GM12878 (cell line): Measurements from ENCODE around the gene DHX40. TPM values are rescaled to one million over a fixed set of nuclear protein-coding genes. Genes with fewer than 3 reads are reported as not detected.

ENCODE experiments used
- ATAC-seq: fragments of 200-7000 bp; cut with Tn5 transposase; 3 replicates; pipeline ENCODE4 v1.9.1; 2020; ENCODE audit warnings: mild to moderate bottlenecking, moderate library complexity
- BruUV-seq: library from RNA; stranded (reverse); fragments of 400-500 nt; replicated peaks from 2 replicates; lab custom pipeline; 2021; lab: Mats Ljungman, UMichigan
- CTCF ChIA-PET: fragments of 300-600 bp; sonication (Branson Sonifier 250); formaldehyde crosslinking; extraction: SDS; loops from one replicate; lab custom pipeline; 2021; ENCODE audit warnings: inconsistent platforms; lab: Yijun Ruan, JAX
- POLR2A ChIA-PET: fragments of 350-600 bp; formaldehyde crosslinking; extraction: SDS; loops from one replicate; lab custom pipeline; 2021; ENCODE audit warnings: inconsistent platforms; lab: Charles Lee
- RAD21 ChIA-PET: fragments of 300-600 bp; sonication (Branson Sonifier 250); formaldehyde crosslinking; loops from one replicate; lab custom pipeline; 2023; ENCODE audit warnings: antibody characterized with exemption; ENCODE audit not compliant: unreplicated experiment; lab: Charles Lee
- SMC1A ChIA-PET: fragments of 300-600 bp; sonication (Branson Sonifier 250); formaldehyde crosslinking; loops from one replicate; lab custom pipeline; 2023; ENCODE audit not compliant: unreplicated experiment, uncharacterized antibody; lab: Charles Lee
- DNase-seq: peaks from one replicate; pipeline ENCODE4 v3.0.0-alpha.2; 2011; ENCODE audit warnings: low read depth, low spot score
- FAIRE-seq: peaks from 3 replicates; lab custom pipeline; 2011; peaks lifted over from hg19 to GRCh38; lab: Jason Lieb, UNC
- H2AFZ ChIP-seq: 2 replicates; pipeline ENCODE4 v1.6.0; 2011; ENCODE audit warnings: low read depth, low read length, control low read depth; ENCODE audit not compliant: control insufficient read depth
- H3K27ac ChIP-seq: 2 replicates; pipeline ENCODE4 v1.5.1; 2011; ENCODE audit warnings: control low read depth; ENCODE audit not compliant: control insufficient read depth, insufficient read depth
- H3K27me3 ChIP-seq, 2 experiments: replicated peaks in 1 of 2; 2 replicates each; pipeline versions ENCODE4 v1.6.0 to v1.6.1; 2011; ENCODE audit warnings: low read length in 1 of 2; ENCODE audit not compliant: control insufficient read depth in 2 of 2, insufficient read depth in 2 of 2
- H3K36me3 ChIP-seq, 2 experiments: 2 replicates each; pipeline ENCODE4 v1.5.1; 2011; ENCODE audit warnings: low read length in 1 of 2; ENCODE audit not compliant: control insufficient read depth in 2 of 2, insufficient read depth in 2 of 2
- H3K4me1 ChIP-seq: 2 replicates; pipeline ENCODE4 v1.6.1; 2011; ENCODE audit warnings: mild to moderate bottlenecking, low read length, moderate library complexity, mixed read lengths; ENCODE audit not compliant: control insufficient read depth, insufficient read depth
- H3K4me2 ChIP-seq: 2 replicates; pipeline ENCODE4 v1.6.0; 2011; ENCODE audit warnings: control low read depth; ENCODE audit not compliant: control insufficient read depth, insufficient read depth
- H3K4me3 ChIP-seq: fragments of 200-600 bp; sonication (generic); 2 replicates; pipeline ENCODE4 v1.5.1; 2016
- H3K79me2 ChIP-seq: 2 replicates; pipeline ENCODE4 v1.6.0; 2011; ENCODE audit warnings: low read length; ENCODE audit not compliant: control insufficient read depth, insufficient read depth
- H3K9ac ChIP-seq: 2 replicates; pipeline ENCODE4 v1.8.0; 2011; ENCODE audit warnings: low read length, control low read depth, mixed read lengths; ENCODE audit not compliant: control insufficient read depth, insufficient read depth
- H3K9me3 ChIP-seq: replicated peaks from 3 replicates; pipeline ENCODE4 v1.5.1; 2011; ENCODE audit warnings: mild to moderate bottlenecking, low read length; ENCODE audit not compliant: control insufficient read depth, insufficient read depth
- H4K20me1 ChIP-seq: 2 replicates; pipeline ENCODE4 v1.6.0; 2011; ENCODE audit not compliant: control insufficient read depth, insufficient read depth
- CEBPB ChIP-seq, 2 experiments: fragments of 150-350 bp in 1 of 2; IDR thresholded peaks; 2 replicates each; pipeline ENCODE4 v1.6.1; 2012 to 2014; ENCODE audit warnings: low read depth in 2 of 2, low read length in 2 of 2, borderline replicate concordance in 1 of 2, inconsistent platforms in 1 of 2
- GABPA ChIP-seq: IDR thresholded peaks from 2 replicates; pipeline ENCODE4 v1.6.1; 2014; ENCODE audit warnings: antibody characterized with exemption, low read depth, mild to moderate bottlenecking, inconsistent platforms
- HCFC1 ChIP-seq: fragments of 150-350 bp; IDR thresholded peaks from 2 replicates; pipeline ENCODE4 v1.6.1; 2014; ENCODE audit warnings: low read length
- HDGF ChIP-seq: fragments of 450-650 bp; IDR thresholded peaks from 2 replicates; pipeline ENCODE4 v1.6.1; 2016; ENCODE audit warnings: antibody characterized with exemption
- JUNB ChIP-seq: IDR thresholded peaks from 2 replicates; pipeline ENCODE4 v1.6.1; 2016; ENCODE audit warnings: antibody characterized with exemption, mild to moderate bottlenecking
- RB1 ChIP-seq: fragments of 450-650 bp; formaldehyde crosslinking; IDR thresholded peaks from 2 replicates; pipeline ENCODE4 v1.6.1; 2017; ENCODE audit warnings: mild to moderate bottlenecking, borderline replicate concordance
- RUNX3 ChIP-seq: IDR thresholded peaks from 2 replicates; pipeline ENCODE4 v1.6.1; 2012; ENCODE audit warnings: low read length, inconsistent platforms
- SIN3A ChIP-seq: IDR thresholded peaks from 2 replicates; pipeline ENCODE4 v1.6.1; 2012; ENCODE audit warnings: low read depth, low read length, improper control_type of control experiment
- SIX5 ChIP-seq: IDR thresholded peaks from 2 replicates; pipeline ENCODE4 v1.6.1; 2011; ENCODE audit warnings: mild to moderate bottlenecking, low read depth, low read length, moderate library complexity; ENCODE audit not compliant: severe bottlenecking
- SMAD5 ChIP-seq: IDR thresholded peaks from 2 replicates; pipeline ENCODE4 v1.6.1; 2016; ENCODE audit warnings: antibody characterized with exemption, low read depth
- SRF ChIP-seq, 2 experiments: IDR thresholded peaks; 2 replicates each; pipeline ENCODE4 v1.6.1; 2011; ENCODE audit warnings: low read depth in 2 of 2, low read length in 2 of 2, mild to moderate bottlenecking in 1 of 2, moderate library complexity in 1 of 2
- STAT3 ChIP-seq: IDR thresholded peaks from 2 replicates; pipeline ENCODE4 v1.6.1; 2011; ENCODE audit warnings: low read depth, low read length, improper control_type of control experiment
- WGBS: methylation state at CpG from one replicate; pipeline ENCODE4 v1.1.6; 2016; ENCODE audit warnings: low lambda C conversion rate; ENCODE audit not compliant: insufficient replicate concordance, insufficient coverage; ENCODE audit errors: missing lambda C conversion rate; 5-methylcytosine and 5-hydroxymethylcytosine counted together
- in situ Hi-C: fragments of 300-500 bp; cut with MboI; formaldehyde crosslinking; loops from 9 replicates; pipeline ENCODE4 v1.14.3; 2018; ENCODE audit warnings: mixed read lengths
- intact Hi-C: fragments of 100-400 bp; cut with micrococcal nuclease; formaldehyde crosslinking; loops from one replicate; pipeline ENCODE4 v1.14.2; 2022; ENCODE audit not compliant: unreplicated experiment
- polyA plus RNA-seq, 11 experiments: library from polyadenylated mRNA; depleted of rRNA in 4 of 11; unstranded in 6 of 11; stranded (reverse) in 5 of 11; fragments of >200 nt; fragmentation: Nextera tagmentation in 4 of 11; fragmentation: Illumina TruSeq in 1 of 11; extraction: Ambion mirVana in 4 of 11; extraction: Trizol in 1 of 11; gene quantifications; 1 replicate in 1 of 11; 2 replicates in 10 of 11; pipeline versions ENCODE4 v1.2.1 to v1.2.3, GENCODE V29; 2011 to 2016; ENCODE audit warnings: inconsistent platforms in 2 of 11, missing spikeins in 2 of 11, low read depth in 1 of 11
- total RNA-seq, 4 experiments: library from RNA; depleted of rRNA in 3 of 4; stranded (reverse); fragments of >200 nt in 3 of 4; fragmentation: Illumina TruSeq in 1 of 4; extraction: Trizol in 1 of 4; gene quantifications; 2 replicates each; pipeline versions ENCODE4 v1.2.1 to v1.2.3, GENCODE V29; 2013 to 2021
- TF ChIP-seq, protein P1 (sequence below): IDR thresholded peaks from 2 replicates; pipeline ENCODE4 v1.6.1; 2011; ENCODE audit warnings: borderline replicate concordance, low read depth, mild to moderate bottlenecking, moderate library complexity, mixed read lengths, low read length; ENCODE audit not compliant: insufficient read depth; ENCODE audit errors: extremely low read length

The DHX40 gene
- total and polyA plus RNA-seq, 10 of the 15 experiments (the other 5 are each of a cell fraction or from before 2014, with no cell fraction given) = 4.8 to 29.2 (median 12.0) TPM

DNA sequence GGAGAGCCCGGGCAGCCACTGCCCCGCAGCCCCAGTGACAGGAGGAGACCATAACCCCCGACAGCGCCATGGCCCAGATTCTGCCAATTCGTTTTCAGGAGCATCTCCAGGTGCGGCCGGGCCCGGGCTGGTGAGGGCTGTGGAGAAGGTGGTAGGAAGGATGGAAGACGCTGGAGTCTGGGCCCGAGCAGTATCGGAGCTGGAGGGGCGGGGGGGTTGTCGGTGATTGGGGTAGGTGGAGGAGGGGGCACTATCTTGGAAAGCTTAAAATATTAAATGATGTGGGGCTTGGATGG is 54.6 kb downstream of the DHX40 start:
- H3K4me2 ChIP-seq = peak overlapping the region; percentile 31; the same call in 1 of the 2 replicates
- in situ Hi-C loops = no loop called here
- peaks cover 9% of the 10 kb centered on the region; the same call in 1 of the 2 replicates for H3K4me1 ChIP-seq

DNA sequence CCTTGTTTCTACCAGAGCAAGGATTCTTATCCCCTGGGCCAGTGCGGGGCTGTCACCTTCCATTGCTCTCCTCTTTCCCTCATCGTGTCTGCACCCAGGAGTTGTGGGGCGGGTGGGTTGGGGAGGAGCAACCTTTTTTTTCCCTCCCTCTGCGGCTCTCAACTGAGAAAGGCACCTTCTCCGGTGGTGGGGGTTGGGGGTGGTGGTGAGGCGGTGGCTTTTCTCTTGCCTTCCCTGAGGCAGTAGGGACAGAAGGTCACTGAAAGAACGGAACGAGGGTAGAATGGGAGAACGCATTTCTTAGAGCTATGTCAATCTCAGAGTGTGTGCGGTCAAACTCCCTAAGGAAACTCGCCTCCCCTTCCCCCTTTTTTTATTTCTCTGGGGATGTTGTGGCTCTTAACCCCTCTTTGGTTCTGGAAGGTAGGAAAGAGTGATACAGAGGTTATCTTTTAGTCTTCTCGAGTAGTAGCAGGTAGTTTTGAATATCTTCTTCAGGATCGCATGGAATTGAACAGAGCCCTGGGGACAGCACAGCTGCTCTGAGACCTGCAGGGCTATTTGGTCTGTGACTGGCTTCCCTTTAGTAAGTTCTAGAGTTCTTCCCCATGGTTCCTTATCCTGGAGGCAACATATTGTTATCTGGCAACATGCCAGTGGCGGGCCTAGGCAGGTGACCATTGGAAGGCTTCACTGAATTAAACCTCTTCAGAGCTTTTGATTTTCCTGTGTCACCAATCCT is 55.3 kb downstream of the DHX40 start:
- peaks cover 80% of the 10 kb centered on the region for H3K79me2 ChIP-seq
- no peak for FAIRE-seq
- ATAC-seq = peak; percentile 36
- H3K9ac ChIP-seq = peak overlapping the region; percentile 96
- in situ Hi-C loops = no loop called here
- no peaks in the 10 kb centered on the region for H3K27me3 ChIP-seq
- H3K27ac ChIP-seq = peak overlapping the region; percentile 99
- peaks cover 3% of the 10 kb centered on the region; the same call in 1 of the 2 replicates for H4K20me1 ChIP-seq
- BruUV-seq = TSS peak; percentile 66
- H3K36me3 ChIP-seq = no peaks in the 10 kb centered on the region; a peak in 1 of 4 replicates
- SMC1A ChIA-PET = interaction anchor here (0.5 to 8.1 kb wide), 11 partner anchors 8 to 575 kb away, joined by 3 to 70 read pairs (median 4); partner anchors contain the start of genes PTRH2 and VMP1
- DNase-seq = no peak
- CTCF ChIA-PET = interaction anchor here (2.4 to 2.6 kb wide), 2 partner anchors 22 to 50 kb away, joined by 9 to 13 read pairs; no protein-coding TSS in a partner anchor
- whole genome bisulfite sequencing = 2% methylated on average over 14 of the region's 14 CpGs
- H3K4me3 ChIP-seq = peak overlapping the region; percentile 95
- H3K9me3 ChIP-seq = no peaks in the 10 kb centered on the region
- RAD21 ChIA-PET = interaction anchor here (0.6 to 5.7 kb wide), 4 partner anchors 18 to 49 kb away, joined by 3 to 43 read pairs (median 18); no protein-coding TSS in a partner anchor
- POLR2A ChIA-PET = interaction anchor here (0.5 to 9.4 kb wide), 7 partner anchors 18 to 514 kb away, joined by 3 to 111 read pairs (median 3); partner anchors contain the start of gene TRIM37
- H3K4me2 ChIP-seq = peak overlapping the region; percentile 70
- intact Hi-C loops = no loop called here
- no peak overlapping the region for H2AFZ ChIP-seq
- H3K4me1 ChIP-seq = peaks cover 9% of the 10 kb centered on the region; the same call in 1 of the 2 replicates
- TF ChIP-seq JUNB (no peak), CEBPB (IDR thresholded peaks at IDR 0.05; ENCODE audit: borderline replicate concordance in 1 of 2, low read depth in 2 of 2, low read length in 2 of 2) (no peak), RB1 (no peak), SRF (IDR thresholded peaks at IDR 0.05; ENCODE audit: low read depth in 2 of 2, low read length in 2 of 2) (no peak), STAT3 (no peak), RUNX3 (peak; percentile 30; the same call in 1 of the 2 replicates), SIX5 (no peak), HDGF (no peak), GABPA (no peak)
- TF ChIP-seq, protein P1, sequence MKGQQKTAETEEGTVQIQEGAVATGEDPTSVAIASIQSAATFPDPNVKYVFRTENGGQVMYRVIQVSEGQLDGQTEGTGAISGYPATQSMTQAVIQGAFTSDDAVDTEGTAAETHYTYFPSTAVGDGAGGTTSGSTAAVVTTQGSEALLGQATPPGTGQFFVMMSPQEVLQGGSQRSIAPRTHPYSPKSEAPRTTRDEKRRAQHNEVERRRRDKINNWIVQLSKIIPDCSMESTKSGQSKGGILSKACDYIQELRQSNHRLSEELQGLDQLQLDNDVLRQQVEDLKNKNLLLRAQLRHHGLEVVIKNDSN = no peak

More for the DNA sequence above, 54.6 kb downstream of the DHX40 start:
- Histone ChIP-seq H3K36me3 (no peaks in the 10 kb centered on the region), H3K27me3 (no peaks in the 10 kb centered on the region), H3K9me3 (no peaks in the 10 kb centered on the region), H2AFZ (peak overlapping the region; percentile 84), H4K20me1 (peaks cover 3% of the 10 kb centered on the region; the same call in 1 of the 2 replicates), H3K79me2 (peaks cover 74% of the 10 kb centered on the region), H3K27ac (peak overlapping the region; percentile 99), H3K9ac (peak overlapping the region; percentile 96), H3K4me3 (peak overlapping the region; percentile 95)
- WGBS = under 1% methylated on average over 13 of the region's 13 CpGs
- ChIA-PET CTCF (interaction anchor here (0.6 to 2.6 kb wide), 3 partner anchors 23 to 468 kb away, joined by 3 to 13 read pairs (median 9); no protein-coding TSS in a partner anchor), RAD21 (interaction anchor here (4.1 to 5.7 kb wide), 2 partner anchors 23 to 50 kb away, joined by 25 to 43 read pairs; no protein-coding TSS in a partner anchor), SMC1A (interaction anchor here (1.0 to 8.1 kb wide), 7 partner anchors 19 to 90 kb away, joined by 3 to 70 read pairs (median 4); partner anchors contain the start of genes PTRH2 and VMP1), POLR2A (interaction anchor here (0.8 to 9.4 kb wide), 7 partner anchors 19 to 513 kb away, joined by 3 to 111 read pairs (median 5); partner anchors contain the start of genes DHX40 and TRIM37)
- ATAC-seq = no peak
- intact Hi-C loops = no loop called here
- BruUV-seq = no TSS peak
- FAIRE-seq = no peak
- TF ChIP-seq SMAD5 = peak; percentile 15; the same call in 1 of the 2 replicates
- 0 out of 2 replicates have a peak, but pooled peaks have one; percentile 9 for TF ChIP-seq SIN3A
- no peak for TF ChIP-seq HCFC1
- 0 out of 2 replicates have a peak, but pooled peaks have one; percentile 24 for TF ChIP-seq HDGF
- TF ChIP-seq, all 136 proteins: peak for 3
- no peak for DNase-seq
